Right kidney (tissue), 1 donor: ENCODE measurements around the gene INPP4A.
A peak's percentile ranks its signal among the peaks of the same experiment; 100 is the strongest.

Experiments
- DNase-seq: peaks from one replicate; pipeline ENCODE4 v3.0.0-alpha.2; 2016

INPP4A gene

GRCh38 chr2:98565286-98565860 is 120.7 kb downstream of the INPP4A start:
- DNase-seq, result no peak

GRCh38 chr2:98565941-98566340 is 121.3 kb downstream of the INPP4A start:
- DNase-seq, result no peak

- no peak for DNase-seq
Measured at GRCh38 chr2:98568161-98568956, 123.7 kb downstream of the INPP4A start.

GRCh38 chr2:98569197-98569793 is 124.6 kb downstream of the INPP4A start:
- no peak for DNase-seq

- no peak for DNase-seq
Measured at GRCh38 chr2:98569915-98570314, 125.3 kb downstream of the INPP4A start.

GRCh38 chr2:98570356-98570755 is 125.7 kb downstream of the INPP4A start:
- no peak for DNase-seq

- DNase-seq, result no peak
Measured at GRCh38 chr2:98571121-98571701, 126.6 kb downstream of the INPP4A start.

- DNase-seq, result no peak
Measured at GRCh38 chr2:98571796-98572195, 127.1 kb downstream of the INPP4A start.

GRCh38 chr2:98572211-98572610 is 127.6 kb downstream of the INPP4A start:
- DNase-seq, result no peak

- no peak for DNase-seq
Measured at GRCh38 chr2:98572676-98573075, 128.0 kb downstream of the INPP4A start.

GRCh38 chr2:98573426-98573825 is 128.8 kb downstream of the INPP4A start:
- DNase-seq, result no peak

GRCh38 chr2:98576666-98577312 is 132.1 kb downstream of the INPP4A start:
- DNase-seq, result no peak

- no peak for DNase-seq
Measured at GRCh38 chr2:98577313-98577712, 132.7 kb downstream of the INPP4A start.

GRCh38 chr2:98578231-98578630 is 133.6 kb downstream of the INPP4A start:
- no peak for DNase-seq

GRCh38 chr2:98579926-98580325 is 135.3 kb downstream of the INPP4A start:
- DNase-seq, result no peak

GRCh38 chr2:98580656-98581284 is 136.1 kb downstream of the INPP4A start:
- DNase-seq, result no peak

- DNase-seq, result no peak
Measured at GRCh38 chr2:98582523-98582922, 137.9 kb downstream of the INPP4A start.

- DNase-seq, result peak; percentile 22
Measured at GRCh38 chr2:98583276-98583675, 138.6 kb downstream of the INPP4A start.

- no peak for DNase-seq
Measured at GRCh38 chr2:98583816-98584618, 139.4 kb downstream of the INPP4A start.

- no peak for DNase-seq
Measured at GRCh38 chr2:98585386-98585785, 140.7 kb downstream of the INPP4A start.

GRCh38 chr2:98586551-98587140 is 142.0 kb downstream of the INPP4A start:
- no peak for DNase-seq
